ENCODE data around the gene SLC35F4. TPM values are rescaled to one million over a fixed set of nuclear protein-coding genes. Genes with fewer than 3 reads are reported as not detected.

Gene SLC35F4
- total RNA-seq, 1 donor from 2014 or later = not detected

GRCh38 chr14:57851354-57851753 lies 14.5 kb downstream of the SLC35F4 start:
- Histone ChIP-seq H3K27me3 (ENCODE audit: control insufficient read depth in 3 of 3, insufficient read depth in 3 of 3, low read length in 3 of 3) (no peaks in the 10 kb centered on the region), H3K9me3 (ENCODE audit: control insufficient read depth in 3 of 3, low read length in 3 of 3) (peaks cover 0 to 2% (median 0%) of the 10 kb centered on the region in 3 donors), H3K27ac (ENCODE audit: low read depth, low read length) (no peak overlapping the region), H3K4me1 (ENCODE audit: control insufficient read depth in 3 of 3, insufficient read depth in 3 of 3, low read length in 3 of 3) (no peaks in the 10 kb centered on the region), H3K36me3 (ENCODE audit: control insufficient read depth in 3 of 3, insufficient read depth in 3 of 3, low read length in 3 of 3) (no peaks in the 10 kb centered on the region), H3K4me3 (ENCODE audit: low read length in 3 of 3) (no peak overlapping the region), H3K9ac (ENCODE audit: low read depth in 1 of 3, low read length in 3 of 3) (no peak overlapping the region)

GRCh38 chr14:57848786-57849185 lies 17.1 kb downstream of the SLC35F4 start:
- no peak overlapping the region for H3K27ac ChIP-seq (ENCODE audit: low read depth, low read length)
- H3K4me1 ChIP-seq (ENCODE audit: control insufficient read depth in 3 of 3, insufficient read depth in 3 of 3, low read length in 3 of 3) = no peaks in the 10 kb centered on the region
- H3K4me3 ChIP-seq (ENCODE audit: low read length in 3 of 3) = no peak overlapping the region
- no peaks in the 10 kb centered on the region for H3K36me3 ChIP-seq (ENCODE audit: control insufficient read depth in 3 of 3, insufficient read depth in 3 of 3, low read length in 3 of 3)
- H3K27me3 ChIP-seq (ENCODE audit: control insufficient read depth in 3 of 3, insufficient read depth in 3 of 3, low read length in 3 of 3) = no peaks in the 10 kb centered on the region
- H3K9ac ChIP-seq (ENCODE audit: low read depth in 1 of 3, low read length in 3 of 3) = no peak overlapping the region
- no peaks in the 10 kb centered on the region for H3K9me3 ChIP-seq (ENCODE audit: control insufficient read depth in 3 of 3, low read length in 3 of 3)

DNA sequence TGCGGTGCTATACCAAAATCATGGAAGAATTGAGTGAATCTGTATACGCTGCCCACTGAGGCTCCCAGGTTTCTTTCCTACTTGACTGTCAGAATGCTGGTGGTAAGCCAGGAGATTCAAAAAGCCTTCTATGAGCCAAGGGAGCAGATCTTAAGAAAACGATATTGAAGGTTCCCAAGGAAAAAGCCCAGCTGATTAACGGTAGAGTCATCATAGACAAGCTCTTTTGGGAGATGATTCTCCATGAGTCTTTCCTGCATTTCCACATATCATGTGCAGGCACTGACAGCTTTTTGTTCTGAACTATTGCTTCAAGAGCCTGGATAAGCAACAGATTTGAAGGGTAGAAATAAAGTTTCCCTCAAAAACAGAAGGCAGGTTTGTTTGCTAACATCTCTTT lies 17.5 kb downstream of the SLC35F4 start:
- H3K27me3 ChIP-seq (ENCODE audit: control insufficient read depth in 3 of 3, insufficient read depth in 3 of 3, low read length in 3 of 3) = no peaks in the 10 kb centered on the region
- no peaks in the 10 kb centered on the region for H3K36me3 ChIP-seq (ENCODE audit: control insufficient read depth in 3 of 3, insufficient read depth in 3 of 3, low read length in 3 of 3)
- no peaks in the 10 kb centered on the region for H3K4me1 ChIP-seq (ENCODE audit: control insufficient read depth in 3 of 3, insufficient read depth in 3 of 3, low read length in 3 of 3)
- H3K9ac ChIP-seq (ENCODE audit: low read depth in 1 of 3, low read length in 3 of 3) = no peak overlapping the region
- H3K9me3 ChIP-seq (ENCODE audit: control insufficient read depth in 3 of 3, low read length in 3 of 3) = no peaks in the 10 kb centered on the region
- no peak overlapping the region for H3K4me3 ChIP-seq (ENCODE audit: low read length in 3 of 3)
- no peak overlapping the region for H3K27ac ChIP-seq (ENCODE audit: low read depth, low read length)

GRCh38 chr14:57847706-57848105 lies 18.2 kb downstream of the SLC35F4 start:
- Histone ChIP-seq H3K4me3 (ENCODE audit: low read length in 3 of 3) (no peak overlapping the region), H3K9ac (ENCODE audit: low read depth in 1 of 3, low read length in 3 of 3) (no peak overlapping the region), H3K4me1 (ENCODE audit: control insufficient read depth in 3 of 3, insufficient read depth in 3 of 3, low read length in 3 of 3) (no peaks in the 10 kb centered on the region), H3K9me3 (ENCODE audit: control insufficient read depth in 3 of 3, low read length in 3 of 3) (no peaks in the 10 kb centered on the region), H3K27me3 (ENCODE audit: control insufficient read depth in 3 of 3, insufficient read depth in 3 of 3, low read length in 3 of 3) (no peaks in the 10 kb centered on the region), H3K36me3 (ENCODE audit: control insufficient read depth in 3 of 3, insufficient read depth in 3 of 3, low read length in 3 of 3) (no peaks in the 10 kb centered on the region), H3K27ac (ENCODE audit: low read depth, low read length) (no peak overlapping the region)

GRCh38 chr14:57847096-57847495 lies 18.8 kb downstream of the SLC35F4 start:
- H3K27me3 ChIP-seq (ENCODE audit: control insufficient read depth in 3 of 3, insufficient read depth in 3 of 3, low read length in 3 of 3) = no peaks in the 10 kb centered on the region
- H3K9ac ChIP-seq (ENCODE audit: low read depth in 1 of 3, low read length in 3 of 3) = no peak overlapping the region
- H3K9me3 ChIP-seq (ENCODE audit: control insufficient read depth in 3 of 3, low read length in 3 of 3) = no peaks in the 10 kb centered on the region
- no peak overlapping the region for H3K4me3 ChIP-seq (ENCODE audit: low read length in 3 of 3)
- H3K4me1 ChIP-seq (ENCODE audit: control insufficient read depth in 3 of 3, insufficient read depth in 3 of 3, low read length in 3 of 3) = no peaks in the 10 kb centered on the region
- H3K27ac ChIP-seq (ENCODE audit: low read depth, low read length) = no peak overlapping the region
- no peaks in the 10 kb centered on the region for H3K36me3 ChIP-seq (ENCODE audit: control insufficient read depth in 3 of 3, insufficient read depth in 3 of 3, low read length in 3 of 3)

DNA sequence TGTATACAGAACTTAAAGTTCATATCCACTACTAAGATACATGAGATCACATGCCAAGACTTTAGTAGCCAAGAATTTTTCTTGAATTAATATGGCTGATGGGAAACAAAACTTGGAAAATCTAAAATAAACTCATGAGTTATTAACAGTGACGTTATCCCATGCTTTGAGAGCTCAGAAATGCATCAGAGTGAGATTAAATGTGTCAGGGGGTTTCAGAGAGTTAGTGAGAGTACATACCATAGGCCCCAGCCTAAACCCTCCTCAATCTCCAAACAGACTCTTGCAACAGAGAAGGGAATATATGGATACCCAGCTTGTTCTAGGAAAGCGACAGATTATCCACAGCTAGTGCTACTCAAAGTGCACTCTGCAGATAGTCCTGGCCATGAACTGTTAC lies 19.3 kb downstream of the SLC35F4 start:
- H3K9ac ChIP-seq (ENCODE audit: low read depth in 1 of 3, low read length in 3 of 3) = no peak overlapping the region
- H3K27me3 ChIP-seq (ENCODE audit: control insufficient read depth in 3 of 3, insufficient read depth in 3 of 3, low read length in 3 of 3) = no peaks in the 10 kb centered on the region
- no peak overlapping the region for H3K4me3 ChIP-seq (ENCODE audit: low read length in 3 of 3)
- no peaks in the 10 kb centered on the region for H3K36me3 ChIP-seq (ENCODE audit: control insufficient read depth in 3 of 3, insufficient read depth in 3 of 3, low read length in 3 of 3)
- H3K9me3 ChIP-seq (ENCODE audit: control insufficient read depth in 3 of 3, low read length in 3 of 3) = no peaks in the 10 kb centered on the region
- H3K4me1 ChIP-seq (ENCODE audit: control insufficient read depth in 3 of 3, insufficient read depth in 3 of 3, low read length in 3 of 3) = no peaks in the 10 kb centered on the region
- peak overlapping the region; percentile 50 for H3K27ac ChIP-seq (ENCODE audit: low read depth, low read length)

- Histone ChIP-seq H3K27me3 (ENCODE audit: control insufficient read depth in 3 of 3, insufficient read depth in 3 of 3, low read length in 3 of 3) (no peaks in the 10 kb centered on the region), H3K4me1 (ENCODE audit: control insufficient read depth in 3 of 3, insufficient read depth in 3 of 3, low read length in 3 of 3) (no peaks in the 10 kb centered on the region), H3K36me3 (ENCODE audit: control insufficient read depth in 3 of 3, insufficient read depth in 3 of 3, low read length in 3 of 3) (no peaks in the 10 kb centered on the region), H3K27ac (ENCODE audit: low read depth, low read length) (peak overlapping the region; percentile 50), H3K4me3 (ENCODE audit: low read length in 3 of 3) (no peak overlapping the region), H3K9ac (ENCODE audit: low read depth in 1 of 3, low read length in 3 of 3) (no peak overlapping the region), H3K9me3 (ENCODE audit: control insufficient read depth in 3 of 3, low read length in 3 of 3) (no peaks in the 10 kb centered on the region)
These were observed 19.9 kb downstream of the SLC35F4 start for GRCh38 chr14:57845802-57846531.

GRCh38 chr14:57845316-57845715 lies 20.6 kb downstream of the SLC35F4 start:
- Histone ChIP-seq H3K4me1 (ENCODE audit: control insufficient read depth in 3 of 3, insufficient read depth in 3 of 3, low read length in 3 of 3) (no peaks in the 10 kb centered on the region), H3K9me3 (ENCODE audit: control insufficient read depth in 3 of 3, low read length in 3 of 3) (no peaks in the 10 kb centered on the region), H3K9ac (ENCODE audit: low read depth in 1 of 3, low read length in 3 of 3) (no peak overlapping the region), H3K27ac (ENCODE audit: low read depth, low read length) (peak overlapping the region; percentile 40), H3K4me3 (ENCODE audit: low read length in 3 of 3) (no peak overlapping the region), H3K27me3 (ENCODE audit: control insufficient read depth in 3 of 3, insufficient read depth in 3 of 3, low read length in 3 of 3) (no peaks in the 10 kb centered on the region), H3K36me3 (ENCODE audit: control insufficient read depth in 3 of 3, insufficient read depth in 3 of 3, low read length in 3 of 3) (no peaks in the 10 kb centered on the region)

DNA sequence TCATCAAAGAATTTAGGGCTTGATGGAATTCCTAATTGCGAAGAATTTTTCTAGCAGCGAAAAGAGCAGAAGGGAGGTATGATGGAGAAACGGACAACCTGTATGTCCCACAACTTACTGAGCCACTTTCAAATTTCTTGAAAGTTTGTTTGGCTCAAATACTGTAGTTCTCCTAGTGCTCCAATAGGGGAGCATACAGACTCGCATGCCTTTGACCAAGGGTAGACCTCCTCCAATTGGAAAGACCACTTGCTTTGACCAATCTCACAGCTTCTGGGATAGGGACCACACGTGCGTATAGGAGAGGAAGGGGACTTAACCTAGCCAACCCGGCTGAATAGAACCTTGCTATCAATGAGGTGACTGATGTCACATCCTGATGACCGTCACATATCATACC lies 28.6 kb downstream of the SLC35F4 start:
- H3K36me3 ChIP-seq (ENCODE audit: control insufficient read depth in 3 of 3, insufficient read depth in 3 of 3, low read length in 3 of 3) = no peaks in the 10 kb centered on the region
- no peak overlapping the region for H3K27ac ChIP-seq (ENCODE audit: low read depth, low read length)
- no peaks in the 10 kb centered on the region for H3K27me3 ChIP-seq (ENCODE audit: control insufficient read depth in 3 of 3, insufficient read depth in 3 of 3, low read length in 3 of 3)

GRCh38 chr14:57835766-57836165 lies 30.1 kb downstream of the SLC35F4 start:
- Histone ChIP-seq H3K9me3 (ENCODE audit: control insufficient read depth in 3 of 3, low read length in 3 of 3) (no peaks in the 10 kb centered on the region), H3K4me3 (ENCODE audit: low read length in 3 of 3) (no peak overlapping the region), H3K27ac (ENCODE audit: low read depth, low read length) (no peak overlapping the region), H3K4me1 (ENCODE audit: control insufficient read depth in 3 of 3, insufficient read depth in 3 of 3, low read length in 3 of 3) (peaks cover 0 to 3% (median 0%) of the 10 kb centered on the region in 3 donors), H3K9ac (ENCODE audit: low read depth in 1 of 3, low read length in 3 of 3) (no peak overlapping the region), H3K36me3 (ENCODE audit: control insufficient read depth in 3 of 3, insufficient read depth in 3 of 3, low read length in 3 of 3) (no peaks in the 10 kb centered on the region), H3K27me3 (ENCODE audit: control insufficient read depth in 3 of 3, insufficient read depth in 3 of 3, low read length in 3 of 3) (no peaks in the 10 kb centered on the region)

More for the DNA sequence above, 28.6 kb downstream of the SLC35F4 start:
- Histone ChIP-seq H3K4me1 (ENCODE audit: control insufficient read depth in 3 of 3, insufficient read depth in 3 of 3, low read length in 3 of 3) (peaks cover 0 to 3% (median 0%) of the 10 kb centered on the region in 3 donors), H3K9ac (ENCODE audit: low read depth in 1 of 3, low read length in 3 of 3) (no peak overlapping the region), H3K4me3 (ENCODE audit: low read length in 3 of 3) (no peak overlapping the region), H3K9me3 (ENCODE audit: control insufficient read depth in 3 of 3, low read length in 3 of 3) (no peaks in the 10 kb centered on the region)

Data from skeletal muscle tissue (tissue), 4 donors.